Right atrium auricular region (tissue), 2 donors: ENCODE data around the gene HK3. TPM values are rescaled to one million over a fixed set of nuclear protein-coding genes. Genes with fewer than 3 reads are reported as not detected.

Experiments used
- DNase-seq: peaks from one replicate; pipeline ENCODE4 v3.0.0-alpha.2; 2019; ENCODE audit warnings: low spot score
- H3K27ac ChIP-seq, 2 donors: fragments of 200-600 bp; sonication (generic); 1 replicate in 1 of 2; 2 replicates in 1 of 2; pipeline ENCODE4 v1.5.1; 2016 to 2019
- H3K27me3 ChIP-seq, 2 donors: fragments of 200-600 bp; sonication (generic); one replicate each; pipeline versions ENCODE4 v1.5.1 to v1.6.0; 2017 to 2019
- H3K36me3 ChIP-seq: fragments of 200-600 bp; sonication (generic); one replicate; pipeline ENCODE4 v1.5.1; 2016
- H3K4me1 ChIP-seq, 2 donors: fragments of 200-600 bp; sonication (generic); one replicate each; pipeline versions ENCODE4 v1.5.1 to v1.6.0; 2017 to 2019
- H3K4me3 ChIP-seq, 2 donors: fragments of 200-600 bp; sonication (generic); 1 replicate in 1 of 2; 2 replicates in 1 of 2; pipeline ENCODE4 v1.5.1; 2017 to 2019; ENCODE audit warnings: mild to moderate bottlenecking in 1 of 2, moderate library complexity in 1 of 2
- H3K9me3 ChIP-seq, 2 donors: fragments of 200-600 bp; sonication (generic); one replicate each; pipeline ENCODE4 v1.5.1; 2019
- total RNA-seq, 2 donors: library from RNA; depleted of rRNA; stranded (reverse); fragments of >200 nt; gene quantifications; one replicate each; pipeline ENCODE4 v1.1.0, GENCODE V29; 2016
- TF ChIP-seq, protein P1 (sequence below), 2 donors: fragments of 200-600 bp; sonication (generic); IDR thresholded peaks; one replicate each; pipeline ENCODE4 v1.5.1; 2019; ENCODE audit warnings: antibody characterized with exemption in 2 of 2

The HK3 gene
- total RNA-seq, 2 donors from 2014 or later = 0.85 to 4.4 TPM

DNA sequence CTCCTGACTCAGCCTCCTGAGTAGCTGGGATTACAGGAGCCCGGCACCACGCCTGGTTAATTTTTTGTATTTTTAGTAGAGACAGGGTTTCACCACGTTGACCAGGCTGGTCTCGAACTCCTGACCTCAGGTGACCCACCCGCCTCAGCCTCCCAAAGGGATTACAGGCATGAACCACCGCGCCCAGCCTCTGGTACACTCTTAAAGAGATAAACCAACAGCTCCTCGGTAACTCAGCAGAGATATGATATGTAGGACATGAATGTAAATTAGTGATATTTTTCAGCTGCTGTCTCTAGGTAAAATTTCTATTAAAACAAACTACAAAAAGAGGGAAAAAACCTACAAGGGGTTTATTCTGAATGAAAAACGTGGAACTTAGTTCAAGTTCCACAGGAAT, 42.8 kb upstream of the HK3 start:
- H3K36me3 ChIP-seq = peaks cover 45% of the 10 kb centered on the region
- TF ChIP-seq, protein P1, sequence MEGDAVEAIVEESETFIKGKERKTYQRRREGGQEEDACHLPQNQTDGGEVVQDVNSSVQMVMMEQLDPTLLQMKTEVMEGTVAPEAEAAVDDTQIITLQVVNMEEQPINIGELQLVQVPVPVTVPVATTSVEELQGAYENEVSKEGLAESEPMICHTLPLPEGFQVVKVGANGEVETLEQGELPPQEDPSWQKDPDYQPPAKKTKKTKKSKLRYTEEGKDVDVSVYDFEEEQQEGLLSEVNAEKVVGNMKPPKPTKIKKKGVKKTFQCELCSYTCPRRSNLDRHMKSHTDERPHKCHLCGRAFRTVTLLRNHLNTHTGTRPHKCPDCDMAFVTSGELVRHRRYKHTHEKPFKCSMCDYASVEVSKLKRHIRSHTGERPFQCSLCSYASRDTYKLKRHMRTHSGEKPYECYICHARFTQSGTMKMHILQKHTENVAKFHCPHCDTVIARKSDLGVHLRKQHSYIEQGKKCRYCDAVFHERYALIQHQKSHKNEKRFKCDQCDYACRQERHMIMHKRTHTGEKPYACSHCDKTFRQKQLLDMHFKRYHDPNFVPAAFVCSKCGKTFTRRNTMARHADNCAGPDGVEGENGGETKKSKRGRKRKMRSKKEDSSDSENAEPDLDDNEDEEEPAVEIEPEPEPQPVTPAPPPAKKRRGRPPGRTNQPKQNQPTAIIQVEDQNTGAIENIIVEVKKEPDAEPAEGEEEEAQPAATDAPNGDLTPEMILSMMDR (IDR thresholded peaks at IDR 0.05) = no peak
- H3K27ac ChIP-seq = no peak overlapping the region

DNA sequence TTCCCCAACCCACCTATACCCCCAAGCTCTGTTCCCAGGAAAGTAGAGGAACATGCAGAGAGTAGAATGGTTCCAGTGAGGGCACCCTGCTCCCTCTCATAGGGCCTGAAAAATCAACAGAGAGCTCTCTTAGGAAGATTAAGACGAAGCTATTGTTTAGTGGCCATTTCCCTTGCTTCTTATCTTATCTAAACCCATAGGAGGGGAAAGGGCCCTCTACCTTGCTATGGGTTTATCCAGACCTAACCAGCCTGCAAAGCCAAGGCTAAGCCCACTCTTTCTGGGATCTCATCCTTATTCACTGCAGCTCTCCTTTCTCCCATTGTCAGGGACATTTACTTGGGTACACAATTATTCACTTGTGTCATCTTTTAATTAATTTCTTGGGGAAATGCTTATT, 39.3 kb upstream of the HK3 start:
- Histone ChIP-seq H3K27ac (no peak overlapping the region), H3K4me3 (no peak overlapping the region), H3K27me3 (no peaks in the 10 kb centered on the region), H3K4me1 (no peaks in the 10 kb centered on the region), H3K36me3 (peaks cover 22% of the 10 kb centered on the region), H3K9me3 (no peaks in the 10 kb centered on the region)
- no peak for DNase-seq
- TF ChIP-seq, protein P1 (IDR thresholded peaks at IDR 0.05) = no peak

More for the DNA sequence above, 42.8 kb upstream of the HK3 start:
- no peaks in the 10 kb centered on the region for H3K27me3 ChIP-seq
- DNase-seq = no peak
- H3K4me3 ChIP-seq = no peak overlapping the region
- H3K4me1 ChIP-seq = peaks cover 0 to 7% of the 10 kb centered on the region in 2 donors
- H3K9me3 ChIP-seq = no peaks in the 10 kb centered on the region

DNA sequence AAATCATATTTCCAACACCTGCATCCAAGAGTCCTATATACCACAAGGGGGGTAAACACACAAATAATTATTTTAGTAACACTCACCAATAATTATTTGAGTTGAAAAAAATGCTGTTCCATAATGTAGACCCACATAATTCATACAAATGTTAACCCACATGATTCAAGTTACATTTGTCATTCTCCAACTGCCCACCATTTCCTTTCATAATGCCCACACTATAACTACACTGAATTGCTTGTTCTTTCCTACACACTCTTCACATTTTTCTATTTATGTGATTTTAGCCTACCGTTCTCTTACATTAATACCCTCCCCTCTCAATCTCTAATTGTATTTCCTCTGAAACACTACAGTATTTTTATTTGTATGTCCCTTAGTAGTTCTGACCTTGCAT, 35.9 kb upstream of the HK3 start:
- TF ChIP-seq, protein P1 (IDR thresholded peaks at IDR 0.05) = no peak
- peaks cover 17% of the 10 kb centered on the region for H3K36me3 ChIP-seq

DNA sequence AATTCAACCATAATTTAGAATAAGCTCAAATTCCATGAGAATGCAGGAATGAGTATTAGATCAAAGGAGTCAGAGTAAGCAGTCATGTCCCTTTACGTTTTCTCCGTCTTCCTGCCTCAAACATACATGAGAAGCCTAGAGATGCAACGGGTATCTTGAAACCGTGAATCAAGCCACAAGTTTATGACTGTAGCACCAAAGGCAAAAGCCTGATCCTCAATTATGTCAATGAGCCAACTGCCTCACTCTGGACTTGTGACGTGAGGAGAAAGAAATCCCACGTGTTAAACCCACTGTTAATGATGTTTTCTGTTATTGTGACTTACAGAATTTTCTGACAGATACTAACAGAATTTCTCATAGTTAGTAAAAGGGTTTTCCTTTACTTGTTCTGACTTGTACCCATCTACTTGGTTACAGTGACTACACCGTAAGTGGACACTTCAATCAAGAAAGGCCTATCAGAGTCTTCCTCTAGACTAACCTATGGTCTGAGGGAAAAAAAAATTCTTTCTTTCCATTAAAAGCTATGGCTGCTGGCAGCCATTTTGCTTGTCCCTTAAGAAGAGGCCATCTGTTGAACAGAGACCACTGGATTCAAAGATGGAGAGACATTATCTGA, 35.3 kb upstream of the HK3 start:
- Histone ChIP-seq H3K27me3 (no peaks in the 10 kb centered on the region), H3K36me3 (peaks cover 17% of the 10 kb centered on the region), H3K4me3 (no peak overlapping the region), H3K4me1 (no peaks in the 10 kb centered on the region), H3K9me3 (no peaks in the 10 kb centered on the region), H3K27ac (no peak overlapping the region)
- TF ChIP-seq, protein P1 (IDR thresholded peaks at IDR 0.05) = no peak
- no peak for DNase-seq

More for the DNA sequence above, 35.9 kb upstream of the HK3 start:
- Histone ChIP-seq H3K27me3 (no peaks in the 10 kb centered on the region), H3K9me3 (no peaks in the 10 kb centered on the region), H3K4me3 (no peak overlapping the region), H3K4me1 (no peaks in the 10 kb centered on the region), H3K27ac (no peak overlapping the region)
- DNase-seq = no peak

DNA sequence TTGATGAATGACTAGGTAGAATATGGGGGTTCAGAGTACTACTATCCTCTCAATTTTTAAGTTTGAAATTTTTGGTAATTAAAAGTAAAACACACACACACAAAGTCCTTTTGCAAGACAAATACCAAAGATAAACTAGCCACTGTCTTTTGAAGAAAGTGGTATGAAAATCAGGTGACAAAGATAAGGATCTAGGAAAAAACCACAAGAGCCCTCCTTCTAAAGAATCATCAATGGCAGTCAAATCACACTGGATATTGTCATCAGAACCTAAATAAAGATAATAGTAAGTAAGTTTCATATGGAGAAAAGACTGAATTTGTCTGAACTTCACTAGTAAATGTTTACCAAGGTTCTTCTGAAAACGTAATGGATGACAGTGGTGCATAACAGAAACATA, 30.5 kb upstream of the HK3 start:
- H3K4me3 ChIP-seq = no peak overlapping the region
- H3K9me3 ChIP-seq = no peaks in the 10 kb centered on the region
- H3K27me3 ChIP-seq = no peaks in the 10 kb centered on the region
- DNase-seq = no peak
- H3K4me1 ChIP-seq = no peaks in the 10 kb centered on the region
- TF ChIP-seq, protein P1 (IDR thresholded peaks at IDR 0.05) = no peak
- H3K27ac ChIP-seq = no peak overlapping the region
- H3K36me3 ChIP-seq = peaks cover 17% of the 10 kb centered on the region

DNA sequence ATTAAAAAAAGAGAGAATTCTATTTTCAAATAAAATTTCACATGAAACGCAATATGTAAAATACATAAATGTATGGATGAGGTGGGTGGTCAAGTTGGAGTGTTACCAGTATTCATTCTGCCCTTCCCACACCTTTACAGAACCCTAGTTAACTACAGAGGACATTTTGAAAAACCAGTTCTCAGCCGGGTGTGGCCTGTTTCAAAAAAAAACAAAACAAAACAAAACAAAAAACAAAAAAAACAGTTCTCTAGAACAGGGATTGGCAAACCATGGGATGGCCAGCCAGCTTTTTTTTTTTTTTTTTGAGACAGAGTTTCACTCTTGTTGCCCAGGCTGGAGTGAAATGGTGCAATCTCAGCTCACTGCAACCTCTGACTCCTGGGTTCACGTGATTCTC, 28.4 kb upstream of the HK3 start:
- H3K27me3 ChIP-seq = no peaks in the 10 kb centered on the region
- no peaks in the 10 kb centered on the region for H3K9me3 ChIP-seq
- no peak for DNase-seq
- peaks cover 17% of the 10 kb centered on the region for H3K36me3 ChIP-seq
- TF ChIP-seq, protein P1 (IDR thresholded peaks at IDR 0.05) = no peak
- H3K4me1 ChIP-seq = no peaks in the 10 kb centered on the region
- H3K27ac ChIP-seq = no peak overlapping the region
- H3K4me3 ChIP-seq = no peak overlapping the region
